NB4 (cell line): ENCODE measurements around the gene RAB26.
"Not testable (repeated sequence)": the region's sequence is repeated elsewhere in the genome, so short reads cannot be mapped to it uniquely, and the experiment has no call there.

Source experiments
- CTCF ChIP-seq: IDR thresholded peaks from one replicate; pipeline ENCODE4 v1.5.1; 2012; ENCODE audit warnings: low read depth, low read length
- MAX ChIP-seq: IDR thresholded peaks from 2 replicates; pipeline ENCODE4 v1.6.1; 2011; ENCODE audit warnings: low read depth, low read length

- not testable (repeated sequence) for TF ChIP-seq CTCF, MAX
Measured at GRCh38 chr16:2101581-2101980, 46.8 kb upstream of the RAB26 start.
